Muscle layer of colon (tissue), 2 donors: Measurements from ENCODE around the gene EPX.
A peak's percentile ranks its signal among the peaks of the same experiment; 100 is the strongest.
"Not testable (repeated sequence)": the region's sequence is repeated elsewhere in the genome, so short reads cannot be mapped to it uniquely, and the experiment has no call there.

ENCODE experiments used
- H3K27ac ChIP-seq: one replicate; pipeline ENCODE4 v1.7.0; 2013; ENCODE audit warnings: low read depth, mild to moderate bottlenecking, low read length, moderate library complexity
- H3K27me3 ChIP-seq, 2 donors: one replicate each; pipeline ENCODE4 v1.7.0; 2013; ENCODE audit warnings: low read length in 2 of 2, mild to moderate bottlenecking in 2 of 2; ENCODE audit not compliant: insufficient read depth in 2 of 2, control insufficient read depth in 1 of 2
- H3K36me3 ChIP-seq: one replicate; pipeline ENCODE4 v1.7.0; 2013; ENCODE audit warnings: mild to moderate bottlenecking, low read length; ENCODE audit not compliant: insufficient read depth
- H3K4me1 ChIP-seq: one replicate; pipeline ENCODE4 v1.7.0; 2013; ENCODE audit warnings: mild to moderate bottlenecking, low read length; ENCODE audit not compliant: insufficient read depth
- H3K4me3 ChIP-seq, 2 donors: one replicate each; pipeline ENCODE4 v1.7.0; 2013; ENCODE audit warnings: low read length in 2 of 2, low read depth in 1 of 2, mild to moderate bottlenecking in 1 of 2, moderate library complexity in 1 of 2
- H3K9ac ChIP-seq: one replicate; pipeline ENCODE4 v1.7.0; 2013; ENCODE audit warnings: low read length
- H3K9me3 ChIP-seq: one replicate; pipeline ENCODE4 v1.7.0; 2013; ENCODE audit warnings: mild to moderate bottlenecking, low read length
- donor health status: abdominal sarcoma.
- donor health status: Adenocarcinoma of cecum.

EPX gene

GRCh38 chr17:58192612-58193011, at the start of gene EPX:
TSS of gene EPX (plus strand) at chr17:58192726. CDS start at chr17:58192847, 121 bp downstream.
- H3K27ac ChIP-seq = no peak within 1 kb of the TSS
- H3K9ac ChIP-seq = no peak within 1 kb of the TSS
- H3K9me3 ChIP-seq = no peaks in the 10 kb centered on the region
- H3K4me3 ChIP-seq = no peak within 1 kb of the TSS
- H3K36me3 ChIP-seq = no peaks in the 10 kb centered on the region
- no peaks in the 10 kb centered on the region for H3K4me1 ChIP-seq
- H3K27me3 ChIP-seq = peaks cover 7 to 16% of the 10 kb centered on the region in 2 donors

- not testable (repeated sequence) for H3K27ac ChIP-seq, H3K36me3 ChIP-seq, H3K9me3 ChIP-seq, H3K4me1 ChIP-seq, H3K4me3 ChIP-seq, H3K27me3 ChIP-seq, H3K9ac ChIP-seq
Measured at GRCh38 chr17:58143335-58143734, 49.2 kb upstream of the EPX start.

- Histone ChIP-seq H3K36me3 (no peaks in the 10 kb centered on the region), H3K27me3 (no peaks in the 10 kb centered on the region), H3K4me3 (no peak overlapping the region), H3K4me1 (no peaks in the 10 kb centered on the region), H3K27ac (no peak overlapping the region), H3K9me3 (peaks cover 10% of the 10 kb centered on the region), H3K9ac (no peak overlapping the region)
Measured at GRCh38 chr17:58144801-58145200, 47.7 kb upstream of the EPX start.

GRCh38 chr17:58147930-58148434, 44.5 kb upstream of the EPX start, which contains the start of gene OR4D1:
TSS of gene OR4D1 (plus strand) at chr17:58148384. CDS start at chr17:58155154, 6,770 bp downstream.
- peaks cover 0 to 3% of the 10 kb centered on the region in 2 donors for H3K27me3 ChIP-seq
- H3K9ac ChIP-seq = no peak within 1 kb of the TSS
- H3K9me3 ChIP-seq = peaks cover 10% of the 10 kb centered on the region
- H3K4me3 ChIP-seq = no peak within 1 kb of the TSS
- no peaks in the 10 kb centered on the region for H3K36me3 ChIP-seq
- H3K27ac ChIP-seq = no peak within 1 kb of the TSS
- H3K4me1 ChIP-seq = no peaks in the 10 kb centered on the region

- H3K36me3 ChIP-seq = no peaks in the 10 kb centered on the region
- no peaks in the 10 kb centered on the region for H3K4me1 ChIP-seq
- H3K9ac ChIP-seq = no peak overlapping the region
- H3K27me3 ChIP-seq = peaks cover 0 to 3% of the 10 kb centered on the region in 2 donors
- H3K27ac ChIP-seq = no peak overlapping the region
- peaks cover 8% of the 10 kb centered on the region for H3K9me3 ChIP-seq
- H3K4me3 ChIP-seq = no peak overlapping the region
Measured at GRCh38 chr17:58148609-58149008, 43.9 kb upstream of the EPX start.

- Histone ChIP-seq H3K27ac (no peak overlapping the region), H3K4me3 (no peak overlapping the region), H3K4me1 (no peaks in the 10 kb centered on the region), H3K9me3 (peaks cover 4% of the 10 kb centered on the region), H3K27me3 (peaks cover 0 to 6% of the 10 kb centered on the region in 2 donors), H3K9ac (no peak overlapping the region), H3K36me3 (no peaks in the 10 kb centered on the region)
Measured at GRCh38 chr17:58150394-58150793, 42.1 kb upstream of the EPX start.

- H3K4me1 ChIP-seq = no peaks in the 10 kb centered on the region
- H3K36me3 ChIP-seq = no peaks in the 10 kb centered on the region
- H3K4me3 ChIP-seq = no peak overlapping the region
- H3K9ac ChIP-seq = no peak overlapping the region
- H3K27me3 ChIP-seq = peaks cover 0 to 13% of the 10 kb centered on the region in 2 donors
- no peaks in the 10 kb centered on the region for H3K9me3 ChIP-seq
- no peak overlapping the region for H3K27ac ChIP-seq
Measured at GRCh38 chr17:58153046-58153445, 39.5 kb upstream of the EPX start.

- Histone ChIP-seq H3K27me3 (peaks cover 0 to 13% of the 10 kb centered on the region in 2 donors), H3K4me3 (no peak overlapping the region), H3K9me3 (no peaks in the 10 kb centered on the region), H3K36me3 (no peaks in the 10 kb centered on the region), H3K4me1 (no peaks in the 10 kb centered on the region), H3K9ac (no peak overlapping the region), H3K27ac (no peak overlapping the region)
Measured at GRCh38 chr17:58153671-58154070, 38.9 kb upstream of the EPX start.

- H3K27me3 ChIP-seq = peaks cover 0 to 13% of the 10 kb centered on the region in 2 donors
- no peak overlapping the region for H3K27ac ChIP-seq
- H3K9ac ChIP-seq = no peak overlapping the region
Measured at GRCh38 chr17:58156839-58157803, 35.4 kb upstream of the EPX start.

GRCh38 chr17:58158181-58158580, 34.3 kb upstream of the EPX start:
- H3K9me3 ChIP-seq = no peaks in the 10 kb centered on the region
- no peaks in the 10 kb centered on the region for H3K4me1 ChIP-seq
- H3K27me3 ChIP-seq = peaks cover 0 to 10% of the 10 kb centered on the region in 2 donors
- no peak overlapping the region for H3K27ac ChIP-seq
- no peak overlapping the region for H3K4me3 ChIP-seq
- no peaks in the 10 kb centered on the region for H3K36me3 ChIP-seq
- no peak overlapping the region for H3K9ac ChIP-seq

More at GRCh38 chr17:58156839-58157803, 35.4 kb upstream of the EPX start:
- Histone ChIP-seq H3K4me3 (peak overlapping the region; percentile 17 to 39), H3K9me3 (no peaks in the 10 kb centered on the region), H3K4me1 (no peaks in the 10 kb centered on the region), H3K36me3 (no peaks in the 10 kb centered on the region)

- H3K4me1 ChIP-seq = no peaks in the 10 kb centered on the region
- no peaks in the 10 kb centered on the region for H3K9me3 ChIP-seq
- H3K27me3 ChIP-seq = no peaks in the 10 kb centered on the region
Measured at GRCh38 chr17:58161566-58161965, 31.0 kb upstream of the EPX start.

More at GRCh38 chr17:58161566-58161965, 31.0 kb upstream of the EPX start:
- Histone ChIP-seq H3K27ac (no peak overlapping the region), H3K36me3 (no peaks in the 10 kb centered on the region), H3K9ac (no peak overlapping the region), H3K4me3 (no peak overlapping the region)
